ENCODE measurements around the gene FMO1. TPM values are rescaled to one million over a fixed set of nuclear protein-coding genes. Genes with fewer than 3 reads are reported as not detected.
A peak's percentile ranks its signal among the peaks of the same experiment; 100 is the strongest.

Gene FMO1
- total and polyA plus RNA-seq, 10 of the 15 experiments (the other 5 are each of a cell fraction or from before 2014, with no cell fraction given): not detected

DNA sequence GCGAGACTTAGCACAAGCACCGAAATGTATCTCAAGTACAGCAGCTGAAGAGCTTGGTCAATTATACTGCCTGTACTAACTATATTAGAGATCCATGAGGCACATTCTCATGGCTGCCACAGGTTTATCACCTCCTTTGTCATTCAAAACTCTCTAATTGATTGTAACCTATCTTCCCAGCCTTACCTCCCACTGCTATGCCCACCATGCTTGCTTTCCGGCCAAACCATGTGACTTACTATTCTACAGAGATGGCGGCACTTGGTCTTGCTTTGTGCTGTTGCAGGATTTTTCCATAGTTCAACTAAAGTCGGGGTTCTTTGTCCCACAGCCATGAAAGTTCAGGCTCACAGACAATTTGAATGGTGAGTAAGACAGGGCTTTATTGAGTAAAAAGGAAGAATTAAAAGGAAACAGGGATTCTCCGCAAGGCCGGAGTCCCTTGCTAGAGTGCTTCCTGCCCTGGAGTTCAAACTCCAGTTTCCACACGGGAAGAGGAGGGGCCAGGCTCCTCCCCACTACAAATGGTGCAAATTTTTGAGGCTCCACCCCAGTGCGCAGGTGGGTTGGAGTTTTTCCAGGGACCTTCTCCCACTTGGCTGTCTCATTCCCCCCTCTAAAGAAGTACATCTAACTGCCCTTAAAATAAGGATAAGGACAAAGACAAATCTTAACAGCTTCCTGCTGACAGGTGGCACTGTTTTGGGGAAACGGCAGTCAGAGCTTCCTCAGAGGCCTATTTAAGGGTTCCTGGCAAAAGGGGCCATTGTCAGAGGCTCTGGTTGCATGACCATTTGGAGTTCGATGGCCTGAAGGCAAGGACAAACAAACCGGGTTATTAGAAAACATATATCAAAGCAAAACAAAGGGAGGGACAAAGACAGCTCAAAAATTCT lies 34.5 kb upstream of the FMO1 start:
- 49% methylated on average over 12 of the region's 12 CpGs for WGBS (ENCODE audit: insufficient coverage, insufficient replicate concordance, low lambda C conversion rate, missing lambda C conversion rate)
- RAD21 ChIA-PET (ENCODE audit: unreplicated experiment): no interaction called here
- no peak for TF ChIP-seq PML (IDR thresholded peaks at IDR 0.05; ENCODE audit: low read length)
- no peak for TF ChIP-seq BACH1 (IDR thresholded peaks at IDR 0.05; ENCODE audit: borderline replicate concordance)
- TF ChIP-seq, protein P1, sequence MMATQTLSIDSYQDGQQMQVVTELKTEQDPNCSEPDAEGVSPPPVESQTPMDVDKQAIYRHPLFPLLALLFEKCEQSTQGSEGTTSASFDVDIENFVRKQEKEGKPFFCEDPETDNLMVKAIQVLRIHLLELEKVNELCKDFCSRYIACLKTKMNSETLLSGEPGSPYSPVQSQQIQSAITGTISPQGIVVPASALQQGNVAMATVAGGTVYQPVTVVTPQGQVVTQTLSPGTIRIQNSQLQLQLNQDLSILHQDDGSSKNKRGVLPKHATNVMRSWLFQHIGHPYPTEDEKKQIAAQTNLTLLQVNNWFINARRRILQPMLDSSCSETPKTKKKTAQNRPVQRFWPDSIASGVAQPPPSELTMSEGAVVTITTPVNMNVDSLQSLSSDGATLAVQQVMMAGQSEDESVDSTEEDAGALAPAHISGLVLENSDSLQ (IDR thresholded peaks at IDR 0.05): no peak

More for the DNA sequence above, 34.5 kb upstream of the FMO1 start:
- in situ Hi-C loops (cut with MboI) (no loop called here), intact Hi-C loops (cut with micrococcal nuclease; ENCODE audit: unreplicated experiment) (no loop called here)
- Histone ChIP-seq H3K9ac (ENCODE audit: control insufficient read depth, insufficient read depth, low read length) (no peak overlapping the region), H3K79me2 (ENCODE audit: control insufficient read depth, insufficient read depth, low read length) (no peaks in the 10 kb centered on the region), H3K27me3 (replicated peaks in 1 of 2; ENCODE audit: control insufficient read depth in 2 of 2, insufficient read depth in 2 of 2, low read length in 1 of 2) (no peaks in the 10 kb centered on the region; a peak in 1 of 4 replicates), H3K4me2 (ENCODE audit: control insufficient read depth, insufficient read depth) (no peak overlapping the region), H3K36me3 (ENCODE audit: control insufficient read depth in 2 of 2, insufficient read depth in 2 of 2, low read length in 1 of 2) (no peaks in the 10 kb centered on the region), H3K27ac (ENCODE audit: control insufficient read depth, insufficient read depth) (no peak overlapping the region), H3K9me3 (replicated peaks; ENCODE audit: control insufficient read depth, insufficient read depth, low read length) (no peaks in the 10 kb centered on the region), H2AFZ (ENCODE audit: control insufficient read depth, low read depth, low read length) (no peak overlapping the region), H3K4me1 (ENCODE audit: control insufficient read depth, insufficient read depth, low read length) (no peaks in the 10 kb centered on the region), H3K4me3 (no peak overlapping the region), H4K20me1 (ENCODE audit: control insufficient read depth, insufficient read depth) (no peaks in the 10 kb centered on the region)
- no TSS peak for BruUV-seq (replicated peaks)
- SMC1A ChIA-PET (ENCODE audit: uncharacterized antibody, unreplicated experiment): no interaction called here
- FAIRE-seq: peak; percentile 23
- POLR2A ChIA-PET: no interaction called here
- no peak for ATAC-seq
- CTCF ChIA-PET: interaction anchor here (1.0 to 1.5 kb wide), 3 partner anchors 8 to 100 kb away, joined by 3 to 5 read pairs (median 4); partner anchors contain the start of gene FMO4
- DNase-seq (ENCODE audit: low read depth, low spot score): no peak
